Vagina (tissue), 2 donors: ENCODE measurements around the gene NAA38.

Source experiments
- CTCF ChIP-seq, 3 experiments: fragments of 450-650 bp in 2 of 3; fragments of 200-600 bp in 1 of 3; sonication (generic) in 1 of 3; IDR thresholded peaks; one replicate each; pipeline ENCODE4 v1.5.1; 2017 to 2019; ENCODE audit warnings: antibody characterized with exemption in 3 of 3, mild to moderate bottlenecking in 2 of 3, moderate library complexity in 2 of 3
- POLR2A ChIP-seq, 2 donors: fragments of 450-650 bp; IDR thresholded peaks; one replicate each; pipeline ENCODE4 v1.6.1; 2017; ENCODE audit warnings: antibody characterized with exemption in 2 of 2, mild to moderate bottlenecking in 2 of 2, moderate library complexity in 2 of 2
- POLR2AphosphoS5 ChIP-seq, 2 donors: sonication (generic); formaldehyde crosslinking; IDR thresholded peaks; one replicate each; pipeline ENCODE4 v1.9.0; 2017; ENCODE audit warnings: antibody characterized with exemption in 2 of 2, mild to moderate bottlenecking in 2 of 2, low read depth in 1 of 2; ENCODE audit not compliant: insufficient read depth in 1 of 2

- TF ChIP-seq CTCF (IDR thresholded peaks at IDR 0.05) (no peak), POLR2A (IDR thresholded peaks at IDR 0.05) (no peak), POLR2AphosphoS5 (IDR thresholded peaks at IDR 0.05; ENCODE audit: insufficient read depth in 1 of 2, low read depth in 1 of 2) (no peak)
Observed at GRCh38 chr17:7830616-7831015, 26.7 kb downstream of the NAA38 start.
